Ovary (tissue), 9 donors: ENCODE data around the gene CELA2A. TPM values are rescaled to one million over a fixed set of nuclear protein-coding genes. Genes with fewer than 3 reads are reported as not detected.

Experiments used
- polyA plus RNA-seq, 2 donors: library from polyadenylated mRNA; stranded (reverse); fragments of 200-250 nt in 1 of 2; fragments of 350-450 nt in 1 of 2; fragmentation: Illumina TruSeq in 1 of 2; extraction: RNeasy Lipid Tissue Mini Kit (QIAGEN cat#74804) in 1 of 2; gene quantifications; one replicate each; pipeline ENCODE4 v1.2.3, GENCODE V29; 2013 to 2014
- total RNA-seq, 7 donors: library from RNA; depleted of rRNA in 2 of 7; stranded (reverse); fragments of >200 nt in 2 of 7; fragmentation: NEBNext Ultra II Directional in 3 of 7; extraction: Animal tissue kit (Norgen Biotek cat#: 25700) in 3 of 7; gene quantifications; one replicate each; pipeline versions ENCODE4 v1.1.0 to v1.2.4, GENCODE V29; 2016 to 2023
- donor health status: DM: no; HTN: no; CAD: no; lungs with moderate emphysema.
- donor health status: DM: no; HTN: no; CAD: no.
- donor health status: Bipolar disorder and iron deficiency.
- donor health status: DM: yes; HTN: yes; CAD: no.
- donor health status: DM: no; HTN: no; CAD: no.
- donor health status: DM: yes; HTN: yes; CAD: no.

The CELA2A gene
- total and polyA plus RNA-seq, 9 donors = 0.92 to 9.4 (median 5.0) TPM; not detected in 5

Other genes with a start within 250 kb of the CELA2A start
- gene FHAD1, start 209.5 kb upstream of the CELA2A start, total RNA-seq = 10 to 100 TPM in 1 of 7 donors, 1 to 10 TPM in 4, under 1 TPM in 2; 0.53 to 23.0 (median 2.3) TPM
- gene FHAD1, start 209.5 kb upstream of the CELA2A start, polyA plus RNA-seq = under 1 TPM; 0.40 to 0.65 TPM
- gene EFHD2, start 46.8 kb upstream of the CELA2A start, total RNA-seq = 10 to 100 TPM; 24.2 to 63.2 (median 30.3) TPM
- 10 to 100 TPM; 19.6 to 25.5 TPM for gene EFHD2, start 46.8 kb upstream of the CELA2A start, polyA plus RNA-seq
- gene CTRC, start 18.3 kb upstream of the CELA2A start, total RNA-seq = 1 to 10 TPM in 3 of 7 donors, not detected in 4; 1.7 to 5.7 (median 4.6) TPM
- not detected for gene CTRC, start 18.3 kb upstream of the CELA2A start, polyA plus RNA-seq
- gene CELA2B, start 19.4 kb downstream of the CELA2A start, total RNA-seq = under 1 TPM in 3 of 7 donors, not detected in 4; 0.33 to 0.46 (median 0.36) TPM
- not detected for gene CELA2B, start 19.4 kb downstream of the CELA2A start, polyA plus RNA-seq
- 10 to 100 TPM; 13.4 to 62.0 (median 44.4) TPM for gene CASP9, start 67.5 kb downstream of the CELA2A start, total RNA-seq
- 10 to 100 TPM; 21.1 to 33.5 TPM for gene CASP9, start 67.5 kb downstream of the CELA2A start, polyA plus RNA-seq
- 10 to 100 TPM; 12.3 to 33.3 (median 17.9) TPM for gene DNAJC16, start 70.1 kb downstream of the CELA2A start, total RNA-seq
- 1 to 10 TPM; 4.7 to 10.0 TPM for gene DNAJC16, start 70.1 kb downstream of the CELA2A start, polyA plus RNA-seq
- gene AGMAT, start 128.3 kb downstream of the CELA2A start, total RNA-seq = under 1 TPM in 3 of 7 donors, not detected in 4; 0.30 to 0.31 (median 0.30) TPM
- 1 to 10 TPM in 1 of 2 donors, under 1 TPM in 1; 0.08 to 1.5 TPM for gene AGMAT, start 128.3 kb downstream of the CELA2A start, polyA plus RNA-seq
- 10 to 100 TPM; 18.7 to 30.9 (median 23.1) TPM for gene DDI2, start 160.7 kb downstream of the CELA2A start, total RNA-seq
- 1 to 10 TPM; 4.2 to 9.6 TPM for gene DDI2, start 160.7 kb downstream of the CELA2A start, polyA plus RNA-seq
- gene PLEKHM2, start 227.6 kb downstream of the CELA2A start, total RNA-seq = 10 to 100 TPM; 26.5 to 81.8 (median 55.1) TPM
- gene PLEKHM2, start 227.6 kb downstream of the CELA2A start, polyA plus RNA-seq = 10 to 100 TPM; 22.1 to 45.0 TPM